AG04450 (cell line): ENCODE data around the gene DNMBP. TPM values are rescaled to one million over a fixed set of nuclear protein-coding genes. Genes with fewer than 3 reads are reported as not detected.

ENCODE experiments used
- CTCF ChIA-PET: fragments of 300-600, 350-600 bp; formaldehyde crosslinking; extraction: SDS; loops from one replicate; lab custom pipeline; 2022; ENCODE audit warnings: antibody characterized with exemption, inconsistent platforms; lab: Charles Lee
- POLR2A ChIA-PET: fragments of 350-600 bp; formaldehyde crosslinking; extraction: SDS; loops from one replicate; lab custom pipeline; 2021; ENCODE audit warnings: antibody characterized with exemption, inconsistent platforms; lab: Yijun Ruan, JAX
- DNase-seq: peaks from one replicate; pipeline ENCODE4 v3.0.0-alpha.2; 2011; ENCODE audit warnings: low read depth, low spot score
- H3K27ac ChIP-seq: one replicate; pipeline ENCODE4 v1.5.1; 2012; ENCODE audit warnings: low read depth, low read length, control low read depth
- H3K27me3 ChIP-seq: one replicate; pipeline ENCODE4 v1.6.0; 2012; ENCODE audit warnings: low read length; ENCODE audit not compliant: control insufficient read depth, insufficient read depth
- H3K4me3 ChIP-seq: 2 replicates; pipeline ENCODE4 v1.5.1; 2011; ENCODE audit warnings: mild to moderate bottlenecking, low read depth, low read length, control low read depth
- H3K9me3 ChIP-seq: 2 replicates; pipeline ENCODE4 v1.5.1; 2012; ENCODE audit warnings: low read length; ENCODE audit not compliant: control insufficient read depth, insufficient read depth
- polyA plus RNA-seq: library from polyadenylated mRNA; depleted of rRNA; stranded (reverse); fragments of >200 nt; gene quantifications from 2 replicates; pipeline ENCODE4 v1.2.3, GENCODE V29; 2011
- TF ChIP-seq, protein P1 (sequence below): IDR thresholded peaks from 2 replicates; pipeline ENCODE4 v1.5.1; 2011; ENCODE audit warnings: low read depth, low read length, control low read depth, inconsistent platforms

The DNMBP gene
- polyA plus RNA-seq, 1 experiment, result 18.2 TPM

DNA sequence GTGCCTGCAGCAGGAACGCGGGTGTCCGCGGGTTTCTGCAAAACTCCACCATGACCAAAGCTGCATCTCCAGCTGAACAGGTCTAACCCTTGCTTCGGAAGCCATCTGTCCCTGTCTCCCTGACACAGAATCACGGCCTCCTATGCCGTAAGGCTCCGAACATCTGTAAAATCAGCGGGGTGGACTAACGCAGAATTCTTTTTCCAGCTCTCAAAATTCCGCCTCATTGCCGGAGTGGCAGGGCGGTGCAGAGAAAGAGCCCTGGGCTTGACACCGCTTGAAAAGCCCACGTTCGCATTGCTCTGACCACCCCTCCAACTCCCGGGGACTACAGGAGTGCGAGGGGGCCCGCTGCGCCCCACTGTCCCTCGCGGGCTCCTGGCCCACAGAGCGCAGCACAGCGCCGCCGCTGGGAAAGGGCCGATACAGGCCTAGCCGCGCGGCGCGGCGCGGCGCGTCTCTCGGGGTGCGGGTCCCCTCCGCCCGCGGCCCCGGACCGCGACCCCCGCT, 409 bp downstream of the DNMBP start:
- CTCF ChIA-PET, result interaction anchor here (0.5 to 5.2 kb wide), 23 partner anchors 12 to 231 kb away, joined by 3 to 37 read pairs (median 4); no protein-coding TSS in a partner anchor
- POLR2A ChIA-PET, result interaction anchor here (1.5 to 2.4 kb wide), 4 partner anchors 32 to 103 kb away, joined by 3 to 11 read pairs (median 6); no protein-coding TSS in a partner anchor

GRCh38 chr10:100008708-100009282, 952 bp downstream of the DNMBP start:
- Histone ChIP-seq H3K27ac (peak overlapping the region; percentile 48), H3K27me3 (no peaks in the 10 kb centered on the region), H3K4me3 (peak overlapping the region; percentile 94), H3K9me3 (no peaks in the 10 kb centered on the region; the same call in 1 of the 2 replicates)
- no peak for DNase-seq
- ChIA-PET POLR2A (interaction anchor here (0.6 to 2.4 kb wide), 5 partner anchors 25 to 103 kb away, joined by 3 to 11 read pairs (median 4); no protein-coding TSS in a partner anchor), CTCF (interaction anchor here (1.0 to 5.2 kb wide), 23 partner anchors 10 to 163 kb away, joined by 3 to 37 read pairs (median 4); no protein-coding TSS in a partner anchor)
- TF ChIP-seq, protein P1, sequence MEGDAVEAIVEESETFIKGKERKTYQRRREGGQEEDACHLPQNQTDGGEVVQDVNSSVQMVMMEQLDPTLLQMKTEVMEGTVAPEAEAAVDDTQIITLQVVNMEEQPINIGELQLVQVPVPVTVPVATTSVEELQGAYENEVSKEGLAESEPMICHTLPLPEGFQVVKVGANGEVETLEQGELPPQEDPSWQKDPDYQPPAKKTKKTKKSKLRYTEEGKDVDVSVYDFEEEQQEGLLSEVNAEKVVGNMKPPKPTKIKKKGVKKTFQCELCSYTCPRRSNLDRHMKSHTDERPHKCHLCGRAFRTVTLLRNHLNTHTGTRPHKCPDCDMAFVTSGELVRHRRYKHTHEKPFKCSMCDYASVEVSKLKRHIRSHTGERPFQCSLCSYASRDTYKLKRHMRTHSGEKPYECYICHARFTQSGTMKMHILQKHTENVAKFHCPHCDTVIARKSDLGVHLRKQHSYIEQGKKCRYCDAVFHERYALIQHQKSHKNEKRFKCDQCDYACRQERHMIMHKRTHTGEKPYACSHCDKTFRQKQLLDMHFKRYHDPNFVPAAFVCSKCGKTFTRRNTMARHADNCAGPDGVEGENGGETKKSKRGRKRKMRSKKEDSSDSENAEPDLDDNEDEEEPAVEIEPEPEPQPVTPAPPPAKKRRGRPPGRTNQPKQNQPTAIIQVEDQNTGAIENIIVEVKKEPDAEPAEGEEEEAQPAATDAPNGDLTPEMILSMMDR, result no peak

More for the DNA sequence above, 409 bp downstream of the DNMBP start:
- TF ChIP-seq, protein P1, result peak; percentile 51
- Histone ChIP-seq H3K4me3 (peak overlapping the region; percentile 94), H3K9me3 (no peaks in the 10 kb centered on the region; the same call in 1 of the 2 replicates), H3K27ac (peak overlapping the region; percentile 48), H3K27me3 (no peaks in the 10 kb centered on the region)
- DNase-seq, result no peak

GRCh38 chr10:100008142-100008522, 1.6 kb downstream of the DNMBP start:
- POLR2A ChIA-PET, result interaction anchor here (0.6 to 2.4 kb wide), 4 partner anchors 14 to 42 kb away, joined by 3 to 11 read pairs (median 4); no protein-coding TSS in a partner anchor
- CTCF ChIA-PET, result interaction anchor here (0.6 to 5.2 kb wide), 10 partner anchors 11 to 162 kb away, joined by 3 to 37 read pairs (median 10); no protein-coding TSS in a partner anchor
- Histone ChIP-seq H3K27me3 (no peaks in the 10 kb centered on the region), H3K9me3 (no peaks in the 10 kb centered on the region; the same call in 1 of the 2 replicates), H3K27ac (no peak overlapping the region), H3K4me3 (peak overlapping the region; percentile 94)
- TF ChIP-seq, protein P1, result no peak
- no peak for DNase-seq

DNA sequence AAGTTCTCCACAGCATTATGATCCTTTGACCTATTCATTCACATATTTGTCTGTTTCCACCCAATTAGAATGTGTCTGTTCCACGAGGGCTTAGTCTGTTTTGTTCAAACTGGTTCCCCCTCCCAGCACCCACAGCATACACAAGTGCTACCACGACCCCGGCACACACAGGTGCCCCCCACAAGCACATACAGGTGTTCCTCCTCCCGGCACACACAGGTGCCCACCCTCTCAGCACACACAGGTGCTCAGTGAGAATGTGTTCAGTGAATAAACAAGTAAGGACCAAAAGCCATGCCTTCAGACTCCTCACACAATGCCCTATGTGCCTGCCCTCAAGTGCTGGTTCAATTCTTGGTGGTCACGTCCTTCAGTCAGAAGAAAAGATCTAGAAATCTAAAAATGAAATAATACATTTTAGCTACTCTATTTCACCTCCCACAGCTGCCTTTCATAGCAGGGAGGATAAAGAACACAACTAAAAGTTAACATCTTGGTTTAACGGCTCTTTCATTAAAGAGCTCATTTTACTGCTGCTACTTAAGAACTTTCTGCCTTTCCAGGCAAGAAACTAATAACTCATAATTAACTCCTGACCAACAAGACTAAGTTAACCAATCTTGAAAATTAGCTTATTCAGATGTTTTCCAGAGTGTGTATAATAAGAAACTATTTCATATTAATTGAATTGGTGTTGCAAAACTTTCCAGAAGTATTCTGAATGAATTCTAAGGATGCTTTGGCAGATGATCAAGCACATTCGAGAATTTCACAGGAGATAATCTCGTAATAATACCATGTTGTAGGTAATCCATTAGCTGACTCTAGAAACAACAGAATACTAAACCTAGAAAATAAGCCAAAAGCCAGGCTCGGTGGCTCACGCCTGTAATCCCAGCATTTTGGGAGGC, 2.3 kb downstream of the DNMBP start:
- no peak for DNase-seq
- TF ChIP-seq, protein P1, result no peak
- H3K4me3 ChIP-seq, result peak overlapping the region; percentile 94
- H3K27me3 ChIP-seq, result no peaks in the 10 kb centered on the region
- H3K27ac ChIP-seq, result no peak overlapping the region
- H3K9me3 ChIP-seq, result no peaks in the 10 kb centered on the region; the same call in 1 of the 2 replicates
- ChIA-PET POLR2A (interaction anchor here (1.3 to 2.4 kb wide), 4 partner anchors 13 to 31 kb away, joined by 3 to 11 read pairs (median 3); no protein-coding TSS in a partner anchor), CTCF (interaction anchor here (0.6 to 5.2 kb wide), 8 partner anchors 12 to 162 kb away, joined by 3 to 37 read pairs (median 9); no protein-coding TSS in a partner anchor)
